GM18505 (cell line): Measurements from ENCODE around the gene TCHP.
A peak's percentile ranks its signal among the peaks of the same experiment; 100 is the strongest.
"Not testable (repeated sequence)": the region's sequence is repeated elsewhere in the genome, so short reads cannot be mapped to it uniquely, and the experiment has no call there.

Experiments used
- ATAC-seq: cut with Tn5 transposase; IDR thresholded peaks from one replicate; pipeline ENCODE4 v1.9.1; 2021; ENCODE audit not compliant: unreplicated experiment
- POLR2A ChIP-seq: IDR thresholded peaks from 4 replicates; pipeline ENCODE4 v1.6.1; 2011; ENCODE audit warnings: borderline replicate concordance; ENCODE audit not compliant: insufficient read depth, insufficient read length; ENCODE audit errors: extremely low read depth

The TCHP gene

GRCh38 chr12:109885616-109886015 is 14.5 kb upstream of the TCHP start:
- ATAC-seq, result no peak
- no peak for TF ChIP-seq POLR2A

- TF ChIP-seq POLR2A, result no peak
- no peak for ATAC-seq
Measured at GRCh38 chr12:109888179-109889020, 11.7 kb upstream of the TCHP start.

GRCh38 chr12:109890620-109891170 is 9.4 kb upstream of the TCHP start:
- TF ChIP-seq POLR2A, result no peak
- ATAC-seq, result no peak

DNA sequence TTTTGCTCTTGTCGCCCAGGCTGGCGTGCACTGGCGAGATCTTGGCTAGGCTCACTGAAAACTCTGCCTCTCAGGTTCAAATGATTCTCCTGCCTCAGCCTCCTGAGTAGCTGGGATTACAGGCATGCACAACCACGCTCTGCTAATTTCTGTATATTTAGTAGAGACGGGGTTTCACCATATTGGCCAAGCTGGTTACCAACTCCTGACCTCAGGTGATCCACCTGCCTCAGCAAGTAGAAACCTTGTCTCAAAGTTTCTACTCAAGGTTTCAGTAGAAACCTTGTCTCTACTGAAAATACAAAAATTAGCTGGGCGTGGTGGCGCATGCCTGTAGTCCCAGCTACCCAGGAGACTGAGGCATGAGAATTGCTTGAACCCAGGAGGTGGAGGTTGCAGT is 8.3 kb upstream of the TCHP start:
- ATAC-seq, result not testable (repeated sequence)

- TF ChIP-seq POLR2A, result no peak
Measured at GRCh38 chr12:109892165-109892715, 7.8 kb upstream of the TCHP start.

DNA sequence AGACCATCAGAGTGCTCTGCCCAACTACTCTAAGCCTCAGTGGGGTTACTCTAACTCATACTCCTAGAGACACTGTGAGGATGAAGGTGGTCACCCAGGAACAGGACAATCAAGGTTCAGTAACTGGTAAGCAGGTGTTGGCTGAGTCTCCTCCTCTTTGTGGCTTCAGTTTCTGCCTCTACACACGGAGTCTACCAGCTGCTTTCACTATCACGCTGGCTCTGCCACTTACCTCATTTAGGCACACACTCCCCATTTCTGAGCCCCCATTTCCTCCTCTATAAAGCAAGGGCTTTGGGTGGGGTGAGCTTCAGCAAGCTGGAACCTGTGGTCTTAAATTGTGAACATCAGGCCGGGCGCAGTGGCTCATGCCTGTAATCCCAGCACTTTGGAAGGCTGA is 7.3 kb upstream of the TCHP start:
- ATAC-seq, result peak; percentile 64
- TF ChIP-seq POLR2A, result peak; percentile 17

More at GRCh38 chr12:109892165-109892715, 7.8 kb upstream of the TCHP start:
- no peak for ATAC-seq

GRCh38 chr12:109893261-109893995 is 6.6 kb upstream of the TCHP start:
- ATAC-seq, result no peak
- TF ChIP-seq POLR2A, result no peak

- no peak for ATAC-seq
- TF ChIP-seq POLR2A, result no peak
Measured at GRCh38 chr12:109894939-109895338, 5.1 kb upstream of the TCHP start.

GRCh38 chr12:109896188-109896587 is 3.9 kb upstream of the TCHP start:
- ATAC-seq, result no peak
- TF ChIP-seq POLR2A, result no peak

GRCh38 chr12:109897029-109897428 is 3.0 kb upstream of the TCHP start:
- no peak for TF ChIP-seq POLR2A
- no peak for ATAC-seq

GRCh38 chr12:109899345-109899744 is 729 bp upstream of the TCHP start:
- ATAC-seq, result not testable (repeated sequence)

GRCh38 chr12:109900752-109901580 is 892 bp downstream of the TCHP start:
- no peak for TF ChIP-seq POLR2A
- ATAC-seq, result no peak

- ATAC-seq, result no peak
- TF ChIP-seq POLR2A, result no peak
Measured at GRCh38 chr12:109902891-109903418, 2.9 kb downstream of the TCHP start.
